Hepatocyte (in vitro differentiated cells): ENCODE results near the gene NCOA7.

Experiments used
- CTCF ChIP-seq: fragments of 200-600 bp; sonication (generic); IDR thresholded peaks from 2 replicates; pipeline ENCODE4 v1.5.1; 2016; ENCODE audit warnings: antibody characterized with exemption, mild to moderate bottlenecking; ENCODE audit not compliant: poor library complexity
- EZH2 ChIP-seq: fragments of 200-600 bp; sonication (generic); IDR thresholded peaks from 2 replicates; pipeline ENCODE4 v1.6.1; 2016; ENCODE audit warnings: antibody characterized with exemption, mild to moderate bottlenecking, borderline replicate concordance

- no peak for TF ChIP-seq CTCF
- no peak for TF ChIP-seq EZH2
Measured at GRCh38 chr6:125955973-125956372, 165.2 kb downstream of the NCOA7 start.
